IPS DF 4.7 (cell line): ENCODE measurements around the gene LRRIQ3.
"Not testable (repeated sequence)": the region's sequence is repeated elsewhere in the genome, so short reads cannot be mapped to it uniquely, and the experiment has no call there.

Experiments used
- DNase-seq: peaks from one replicate; pipeline ENCODE4 v3.0.0-alpha.2; 2013; ENCODE audit warnings: low spot score; ENCODE audit errors: extremely low read depth

The LRRIQ3 gene, protein sequence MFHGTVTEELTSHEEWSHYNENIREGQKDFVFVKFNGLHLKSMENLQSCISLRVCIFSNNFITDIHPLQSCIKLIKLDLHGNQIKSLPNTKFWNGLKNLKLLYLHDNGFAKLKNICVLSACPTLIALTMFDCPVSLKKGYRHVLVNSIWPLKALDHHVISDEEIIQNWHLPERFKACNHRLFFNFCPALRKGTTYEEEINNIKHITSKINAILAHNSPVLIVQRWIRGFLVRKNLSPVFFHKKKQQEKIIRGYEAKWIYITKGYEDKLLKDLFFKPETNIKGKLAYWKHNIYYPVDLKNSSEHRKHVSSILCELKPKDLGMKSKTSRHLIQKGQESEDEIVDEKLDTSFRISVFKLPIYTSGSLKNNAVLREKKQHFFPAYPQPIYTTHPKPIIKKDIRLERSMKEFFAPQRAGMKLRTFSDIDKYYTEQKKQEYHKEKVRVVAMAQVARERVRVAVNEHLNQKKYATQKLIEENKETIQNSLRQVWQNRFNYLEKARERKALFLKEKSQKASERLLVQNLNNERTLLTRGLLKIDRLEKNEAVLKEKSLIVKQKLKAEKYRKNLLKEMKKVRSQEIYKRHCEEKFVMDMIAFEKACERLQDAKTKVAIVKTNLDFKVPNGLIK

DNA sequence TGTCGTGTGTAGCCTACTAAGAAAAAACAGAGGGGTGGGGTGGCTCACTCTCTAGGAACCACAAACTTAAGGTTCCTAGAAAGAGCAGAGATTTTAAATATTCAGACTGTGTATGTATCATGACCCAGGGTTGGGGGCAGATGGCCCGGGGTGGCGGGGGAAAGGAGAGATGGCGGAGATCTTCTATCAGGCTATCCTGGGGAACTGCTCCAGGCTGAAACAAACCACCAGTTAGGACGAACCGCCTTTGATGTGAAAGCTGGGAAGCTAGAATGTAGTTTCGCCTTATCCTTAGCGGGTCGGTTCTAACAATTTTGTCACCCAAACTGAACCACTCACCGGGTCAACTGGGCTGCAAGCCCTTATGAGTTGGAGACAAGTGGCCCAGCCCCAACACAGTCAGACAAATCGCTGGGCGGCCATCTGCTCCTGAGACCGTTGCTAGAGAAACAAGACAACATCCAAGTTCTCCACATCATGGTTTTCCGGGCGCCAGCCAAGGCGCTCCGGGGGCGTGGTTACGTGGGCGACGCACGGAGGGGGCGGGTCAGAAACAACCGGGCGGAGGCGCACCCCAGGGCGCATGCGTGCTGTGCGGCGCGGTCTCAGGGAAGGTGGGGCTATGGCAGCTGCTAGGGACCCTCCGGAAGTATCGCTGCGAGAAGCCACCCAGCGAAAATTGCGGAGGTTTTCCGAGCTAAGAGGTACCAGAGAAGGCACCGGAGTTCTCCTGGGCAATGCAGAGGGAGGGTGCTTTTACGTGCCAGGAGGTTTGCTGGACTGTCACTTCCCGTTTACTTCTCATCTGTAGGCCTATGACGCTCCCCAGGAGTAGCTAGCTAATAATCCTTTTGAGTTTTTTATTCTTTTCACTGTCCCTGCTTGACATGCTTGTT lies at the start of gene LRRIQ3, which contains the start of gene FPGT:
LRRIQ3 (minus strand) TSS at position 520 of the 896 bp plus-strand sequence. CDS start 14,492 bp downstream, outside the sequence.
FPGT (plus strand) TSS at position 586 of the 896 bp plus-strand sequence; CDS start at position 623, 37 bp downstream.
- DNase-seq: peak; percentile 66

DNA sequence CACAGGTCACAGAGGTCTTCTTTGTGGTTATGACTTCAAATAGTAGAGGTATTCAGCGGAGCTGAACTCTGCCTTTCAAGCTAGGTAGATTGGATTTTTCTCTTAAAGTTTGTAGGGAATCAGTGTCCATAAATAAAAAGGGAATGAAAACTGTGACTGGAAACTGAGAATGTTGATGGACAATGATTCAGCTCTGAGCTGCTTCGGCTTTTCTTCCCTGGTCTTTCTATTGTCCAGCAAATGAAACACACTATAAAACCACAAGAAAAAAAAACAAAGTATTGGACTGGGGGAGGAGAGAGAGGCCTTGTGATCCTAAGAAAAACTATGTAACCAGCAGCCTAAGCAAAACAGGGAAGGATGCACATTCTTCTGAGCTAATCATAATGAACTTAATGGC lies 48.3 kb upstream of the LRRIQ3 start:
- no peak for DNase-seq

DNA sequence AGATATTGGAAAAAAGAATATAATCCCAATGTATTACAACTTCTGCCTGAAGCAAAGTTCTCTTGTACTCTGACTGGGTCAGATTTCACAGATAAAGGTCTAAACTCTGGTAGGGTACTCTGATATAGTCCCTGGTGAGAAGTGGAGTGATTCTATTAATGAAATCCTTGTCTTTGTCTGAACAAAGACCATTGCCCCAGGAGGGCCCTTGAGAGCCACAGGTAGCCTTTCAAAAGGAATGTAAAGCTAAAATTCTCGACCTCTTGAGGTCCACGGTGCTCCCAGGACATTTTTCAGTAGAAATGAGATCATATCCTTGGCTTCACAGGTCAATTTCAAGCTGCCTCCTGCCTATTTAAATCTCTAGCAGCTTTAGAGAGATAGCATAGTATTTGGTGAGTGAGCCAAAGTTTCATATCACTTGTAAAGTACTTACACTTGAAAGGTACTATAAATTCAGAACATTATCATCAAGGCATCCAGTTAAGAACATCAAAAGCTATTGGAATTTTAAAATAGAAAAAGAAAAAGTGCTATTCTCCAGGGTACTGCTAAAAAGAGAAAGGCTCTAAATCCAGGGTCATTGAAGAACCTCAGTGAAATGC lies 47.3 kb upstream of the LRRIQ3 start:
- DNase-seq: peak; percentile 64

DNA sequence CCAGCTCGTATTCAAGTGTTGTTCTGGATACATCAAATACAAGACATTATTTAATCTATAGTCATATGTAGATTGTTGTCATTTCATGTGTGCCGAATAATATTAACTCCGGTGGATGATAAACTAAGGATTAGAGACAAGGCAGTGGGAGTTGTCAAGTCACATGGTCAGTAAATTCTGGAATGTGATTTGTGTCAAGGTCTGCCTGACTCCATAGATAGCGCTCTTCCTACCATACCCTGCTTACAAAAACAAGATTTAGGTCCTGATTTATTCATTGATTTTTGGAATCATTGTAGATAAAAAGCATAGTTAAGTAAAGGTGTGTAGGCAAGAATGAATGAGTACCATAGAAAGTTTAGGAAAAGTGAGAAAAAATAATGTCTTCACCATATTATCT lies 39.8 kb upstream of the LRRIQ3 start:
- DNase-seq: no peak

DNA sequence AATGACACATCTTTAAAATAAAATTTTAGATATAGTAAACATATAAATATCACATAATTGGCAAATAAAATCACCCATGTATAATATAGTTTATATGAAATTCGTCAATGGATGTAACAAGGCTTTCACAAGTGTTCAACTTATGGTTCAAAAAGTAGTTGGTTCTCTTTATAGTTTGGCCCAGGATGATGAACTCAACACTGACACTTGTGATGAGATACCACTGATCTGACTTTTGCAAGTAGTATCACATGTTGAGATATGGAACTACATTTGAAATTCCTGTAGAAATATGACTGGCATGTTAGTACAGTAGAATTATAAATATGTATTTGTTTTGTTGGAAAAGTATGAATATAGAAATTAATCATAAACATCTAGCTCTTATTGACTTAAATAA lies 39.1 kb upstream of the LRRIQ3 start:
- DNase-seq: no peak

DNA sequence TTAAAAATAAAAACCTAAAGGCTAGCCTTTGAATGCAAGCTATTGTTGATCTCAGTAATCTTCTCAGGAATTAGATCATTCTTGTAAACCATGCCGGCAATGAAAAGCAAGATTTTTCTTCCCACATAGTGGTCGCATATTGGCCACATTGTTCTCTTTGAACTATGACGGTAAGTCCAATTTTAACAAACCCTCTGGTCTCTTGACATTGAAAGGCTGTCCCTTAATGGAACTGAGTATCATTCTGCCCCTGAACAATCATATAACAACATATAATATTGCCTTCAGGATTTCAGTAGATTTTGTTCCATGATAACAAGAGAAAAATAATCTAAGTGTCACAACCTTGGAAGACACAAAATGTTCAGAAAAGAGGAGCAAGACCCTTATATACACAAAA lies 38.5 kb upstream of the LRRIQ3 start:
- DNase-seq: no peak

DNA sequence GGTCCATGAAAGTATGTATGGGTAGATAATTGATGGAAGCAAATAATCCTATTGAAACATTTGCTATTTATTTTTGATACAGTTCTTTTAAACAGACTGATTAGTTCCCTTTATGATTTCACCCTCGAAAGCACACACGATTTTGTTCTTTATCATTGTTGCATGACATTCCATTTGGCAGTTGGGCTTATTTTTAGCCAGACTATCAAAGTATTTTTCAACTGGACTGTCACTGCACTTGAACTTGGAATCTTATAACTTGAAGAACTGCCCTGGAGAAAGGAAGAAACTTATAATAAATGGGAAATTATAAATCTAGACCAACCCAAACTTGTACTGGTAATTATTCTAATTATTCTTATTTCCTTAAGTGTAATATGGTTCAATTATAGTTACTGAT lies 37.2 kb upstream of the LRRIQ3 start, which contains the start of gene TNNI3K:
TNNI3K (plus strand) TSS at position 235 of the 400 bp plus-strand sequence; CDS start at position 300, 65 bp downstream.
- DNase-seq: no peak

DNA sequence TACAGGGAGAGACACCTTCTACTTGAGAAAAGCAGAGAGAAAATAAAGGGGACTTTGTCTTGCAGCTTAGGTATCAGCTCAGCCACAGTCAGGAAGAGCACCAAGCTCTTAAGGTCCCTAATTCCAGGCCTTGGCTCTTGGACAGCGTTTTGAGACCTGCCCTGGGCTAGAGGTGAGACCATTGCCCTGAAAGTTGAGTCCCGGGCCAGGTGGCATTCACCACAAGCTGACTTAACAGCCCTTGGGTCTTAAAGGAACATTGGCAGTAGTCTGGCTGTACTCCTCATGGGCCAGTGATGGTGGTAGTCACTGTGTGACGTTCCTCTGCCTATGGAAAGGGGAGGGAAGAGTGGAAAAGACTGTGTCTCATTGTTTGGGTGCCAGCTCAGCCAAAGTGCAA lies 25.5 kb upstream of the LRRIQ3 start:
- no peak for DNase-seq

DNA sequence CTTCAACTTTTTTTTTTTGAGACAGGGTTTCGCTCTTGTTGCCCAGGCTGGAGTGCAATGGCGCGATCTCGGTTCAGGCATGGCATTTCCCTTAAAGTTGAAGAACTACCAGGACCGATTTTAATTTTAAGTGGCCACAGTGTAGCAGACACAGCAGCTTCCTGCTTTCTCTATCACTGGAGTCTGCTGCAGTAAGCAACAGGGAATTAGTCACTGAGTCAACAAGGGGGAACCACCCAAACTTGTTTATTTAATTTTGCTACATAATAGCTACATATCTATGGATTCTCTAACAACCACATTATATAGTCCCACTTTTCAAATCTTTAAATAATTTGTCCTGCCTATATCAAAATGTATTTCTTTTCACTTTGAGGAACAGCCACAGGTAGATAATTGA lies 24.7 kb upstream of the LRRIQ3 start:
- no peak for DNase-seq

DNA sequence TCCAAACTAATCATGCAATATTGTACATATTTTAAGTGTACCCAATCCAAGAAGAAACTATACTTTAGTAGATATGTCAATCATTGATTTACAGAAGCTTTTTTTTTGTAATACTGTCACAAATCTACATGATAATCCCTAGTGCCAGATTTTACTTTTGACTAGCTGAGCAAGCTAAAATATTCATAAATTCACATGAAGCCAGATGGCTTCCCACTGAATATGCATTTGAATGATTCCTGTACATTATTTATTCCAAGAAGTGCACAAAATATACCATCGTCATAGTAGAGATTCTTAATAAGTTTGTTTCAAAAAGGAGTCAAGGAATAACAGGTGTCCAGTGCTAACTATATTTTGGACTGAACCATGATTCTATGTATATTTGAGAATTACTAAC lies 17.3 kb upstream of the LRRIQ3 start:
- no peak for DNase-seq

DNA sequence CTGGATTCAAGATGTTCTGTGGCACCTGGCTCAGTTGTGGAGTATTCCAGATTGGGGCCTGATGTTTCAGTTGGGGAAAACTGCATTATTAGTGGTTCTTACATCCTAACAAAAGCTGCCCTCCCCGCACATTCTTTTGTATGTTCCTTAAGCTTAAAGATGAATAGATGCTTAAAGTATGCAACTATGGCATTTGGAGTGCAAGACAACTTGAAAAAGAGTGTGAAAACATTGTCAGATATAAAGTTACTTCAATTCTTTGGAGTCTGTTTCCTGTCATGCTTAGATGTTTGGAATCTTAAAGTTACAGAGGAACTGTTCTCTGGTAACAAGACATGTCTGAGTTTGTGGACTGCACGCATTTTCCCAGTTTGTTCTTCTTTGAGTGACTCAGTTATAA lies 7.3 kb upstream of the LRRIQ3 start:
- no peak for DNase-seq

DNA sequence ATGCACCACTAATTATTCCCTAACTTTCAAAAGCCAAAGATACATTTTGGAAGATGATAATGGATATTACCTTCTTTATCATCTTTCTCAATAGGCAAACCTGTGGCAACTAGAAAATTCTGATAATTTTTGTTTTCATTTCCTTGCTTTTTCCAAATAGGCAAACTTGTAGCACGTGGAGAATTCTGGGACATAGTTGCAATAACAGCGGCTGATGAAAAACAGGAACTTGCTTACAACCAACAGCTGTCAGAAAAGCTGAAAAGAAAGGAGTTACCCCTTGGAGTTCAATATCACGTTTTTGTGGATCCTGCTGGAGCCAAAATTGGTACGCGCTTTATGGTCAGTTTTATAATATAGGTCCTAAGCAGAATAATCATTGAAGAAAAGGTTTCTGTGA lies 1.5 kb upstream of the LRRIQ3 start:
- no peak for DNase-seq

DNA sequence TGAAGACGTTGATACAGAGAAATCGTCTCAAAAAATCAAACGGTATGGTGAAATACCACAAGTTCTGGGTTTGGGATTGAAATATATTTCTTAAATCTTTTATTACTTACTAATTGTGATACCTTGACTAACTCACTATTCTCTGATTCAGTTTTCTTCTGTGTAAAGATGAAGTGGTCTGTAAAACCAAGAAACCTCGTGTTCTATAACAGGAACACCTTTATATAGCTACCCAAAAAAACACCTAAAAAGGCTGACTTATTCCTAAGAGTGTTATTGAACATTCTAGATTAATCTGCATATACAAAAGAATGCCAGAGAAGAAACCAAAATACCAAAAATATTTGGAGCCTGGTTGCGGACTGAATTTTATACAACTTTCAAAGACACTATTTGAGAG lies 721 bp downstream of the LRRIQ3 start:
- DNase-seq: no peak

DNA sequence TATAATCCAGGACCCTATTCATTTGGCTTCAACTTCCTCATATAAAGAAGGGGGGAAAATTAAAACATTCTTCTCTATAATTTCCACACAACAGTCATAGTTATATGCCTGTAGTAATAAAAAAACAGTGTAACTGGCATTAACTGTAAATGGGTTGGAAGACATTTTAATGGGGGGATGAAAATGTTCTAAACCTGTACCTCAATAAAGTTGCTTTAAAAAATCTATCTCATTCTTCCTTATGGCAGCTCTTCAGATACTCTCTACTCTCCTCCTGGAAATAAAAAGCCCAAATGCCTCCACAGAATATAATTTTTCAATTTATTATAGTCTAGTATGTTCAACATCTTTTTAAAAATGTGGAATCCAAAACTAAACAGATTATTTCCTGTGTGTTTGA lies 2.6 kb downstream of the LRRIQ3 start:
- DNase-seq: no peak

DNA sequence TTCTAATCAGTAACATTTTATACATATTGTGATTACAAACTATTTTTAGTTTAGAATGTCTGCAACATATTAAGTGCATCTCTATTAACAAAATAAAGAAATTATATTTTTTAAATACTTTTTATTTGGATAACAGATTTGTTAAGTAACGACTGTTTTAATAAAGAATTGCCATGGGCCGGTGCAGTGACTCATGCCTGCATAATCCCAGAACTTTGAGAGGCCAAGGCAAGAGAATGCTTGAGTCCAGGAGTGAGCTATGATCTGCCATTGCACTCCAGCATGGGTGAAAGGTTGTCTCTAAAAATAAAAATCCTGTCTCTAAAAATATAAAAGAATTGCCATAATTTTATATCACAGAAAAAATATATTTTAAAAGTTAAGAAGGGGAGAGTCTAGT lies 4.1 kb downstream of the LRRIQ3 start:
- DNase-seq: no peak

DNA sequence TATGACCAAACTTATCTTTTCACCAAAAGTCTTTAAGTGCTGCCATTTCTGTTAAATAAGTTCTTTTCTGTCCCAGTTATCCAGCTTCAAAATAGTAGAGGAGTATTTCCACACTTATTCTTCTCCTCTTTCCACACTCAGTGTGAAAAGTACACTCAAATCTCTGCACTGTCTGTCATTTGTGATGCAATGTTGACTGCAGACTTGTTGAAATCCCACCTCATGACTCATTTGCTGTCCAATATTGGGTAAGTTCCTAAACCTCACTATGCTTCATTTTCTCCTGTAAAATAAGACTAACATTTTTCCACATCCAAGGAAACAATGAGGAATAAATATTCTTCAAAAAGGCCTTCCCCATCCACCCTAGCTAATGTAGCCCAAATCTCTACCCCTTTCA lies 17.5 kb downstream of the LRRIQ3 start:
- DNase-seq: no peak

DNA sequence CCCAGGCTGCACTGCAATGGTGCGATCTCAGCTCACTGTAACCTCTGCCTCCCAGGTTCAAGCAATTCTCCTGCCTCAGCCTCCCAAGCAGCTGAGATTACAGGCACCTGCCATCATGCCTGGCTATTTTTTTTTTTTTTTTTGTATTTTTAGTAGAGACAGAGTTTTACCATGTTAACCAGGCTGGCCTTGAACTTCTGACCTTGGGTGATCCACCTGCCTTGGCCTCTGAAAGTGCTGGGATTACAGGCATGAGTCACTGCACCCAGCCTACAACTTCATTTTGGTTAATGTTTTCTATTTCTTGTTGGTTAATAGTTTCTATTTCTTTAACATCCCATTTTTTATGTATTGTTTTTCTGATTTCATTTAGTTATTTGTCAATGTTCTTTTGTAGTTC lies 23.6 kb downstream of the LRRIQ3 start:
- not testable (repeated sequence) for DNase-seq

DNA sequence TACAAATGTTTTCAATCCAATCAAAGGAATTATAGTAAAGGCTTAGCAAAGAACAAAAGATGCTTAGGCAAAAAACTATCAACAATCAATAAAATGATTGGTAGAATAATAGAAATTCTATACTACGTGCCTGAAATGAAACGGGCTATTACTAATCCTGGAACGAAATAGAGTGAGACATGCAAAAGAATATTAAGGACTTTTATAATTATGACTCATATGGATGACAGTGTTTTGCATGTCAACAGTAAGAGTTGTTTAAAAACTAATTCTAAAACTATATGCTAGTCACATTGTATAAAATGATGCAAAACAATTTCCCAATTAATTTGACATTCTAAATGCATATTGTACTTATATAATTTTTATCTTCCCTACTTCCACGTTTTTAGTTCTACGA lies 35.6 kb downstream of the LRRIQ3 start:
- DNase-seq: no peak

DNA sequence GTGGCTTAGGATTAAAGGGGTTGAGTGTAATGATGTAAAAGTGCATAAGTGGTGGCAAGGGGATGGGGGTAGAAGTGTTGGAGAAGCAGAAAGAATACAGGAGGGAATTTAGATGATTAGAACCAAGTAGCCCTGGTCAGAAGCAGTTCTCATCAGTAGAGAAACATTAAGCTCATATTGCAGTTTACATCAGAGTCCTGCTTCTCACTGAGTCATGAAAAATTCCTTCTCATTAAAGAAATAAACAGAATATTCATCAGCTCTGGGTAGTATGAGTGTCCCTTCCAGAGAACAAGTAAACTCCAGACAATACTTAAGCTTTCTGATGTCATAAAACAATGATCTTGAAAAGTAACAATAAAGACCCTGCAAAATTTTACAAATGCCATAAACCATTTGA lies 36.5 kb downstream of the LRRIQ3 start:
- DNase-seq: no peak

DNA sequence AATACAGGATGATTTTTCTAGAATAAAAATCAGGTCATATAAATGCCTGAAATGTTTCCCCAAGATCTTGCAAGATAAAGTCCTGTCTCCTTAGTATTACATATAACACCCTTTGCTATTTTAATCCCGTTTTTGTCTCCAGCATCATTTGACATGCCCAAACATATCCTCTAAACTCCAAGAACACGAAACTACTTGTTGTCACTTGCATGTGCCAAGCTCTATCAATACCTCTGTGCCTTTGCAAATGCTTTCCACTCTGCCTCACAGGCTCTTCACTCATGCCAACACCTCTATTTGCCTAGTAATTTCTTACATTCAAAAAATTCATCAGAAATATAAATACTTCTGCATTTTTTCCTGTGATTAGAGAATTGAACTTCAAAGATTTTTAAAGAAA lies 37.9 kb downstream of the LRRIQ3 start:
- no peak for DNase-seq

DNA sequence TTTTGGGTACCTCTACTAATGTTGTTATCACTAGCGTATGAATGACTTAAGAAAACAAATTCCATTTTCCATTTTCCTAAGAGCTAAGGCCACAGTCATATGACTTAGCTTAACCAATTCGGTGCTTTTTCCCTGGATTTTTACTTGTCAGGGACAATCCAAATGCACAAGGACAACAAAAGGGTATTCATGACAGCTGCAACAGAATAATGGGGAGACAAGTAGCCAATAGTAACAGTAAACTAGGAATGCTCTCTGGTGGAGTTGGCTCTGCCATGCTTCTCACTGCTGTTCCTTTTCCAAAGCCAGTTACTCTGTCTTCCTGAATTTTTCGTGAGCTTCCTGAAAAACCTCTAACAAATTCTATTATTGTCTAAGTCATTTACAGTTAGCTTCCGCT lies 52.9 kb downstream of the LRRIQ3 start:
- no peak for DNase-seq
